Lower lobe of right lung (tissue), 2 donors: ENCODE data around the gene PTPN5. TPM values are rescaled to one million over a fixed set of nuclear protein-coding genes. Genes with fewer than 3 reads are reported as not detected.

Experiments used
- ATAC-seq, 2 donors: fragments of 200-7000 bp; cut with Tn5 transposase; one replicate each; pipeline ENCODE4 v1.9.1; 2020 to 2022; ENCODE audit warnings: mild to moderate bottlenecking in 2 of 2, moderate library complexity in 2 of 2
- DNase-seq: peaks from one replicate; pipeline ENCODE4 v3.0.0-alpha.2; 2020
- H3K27ac ChIP-seq: fragments of 200-600 bp; one replicate; pipeline ENCODE4 v1.8.0; 2022
- H3K27me3 ChIP-seq: fragments of 200-600 bp; one replicate; pipeline ENCODE4 v1.8.0; 2022; ENCODE audit warnings: low read depth
- H3K36me3 ChIP-seq: fragments of 200-600 bp; one replicate; pipeline ENCODE4 v1.8.0; 2022; ENCODE audit warnings: mild to moderate bottlenecking
- H3K4me1 ChIP-seq: fragments of 200-600 bp; one replicate; pipeline ENCODE4 v1.8.0; 2022
- H3K4me3 ChIP-seq: fragments of 200-600 bp; one replicate; pipeline ENCODE4 v1.8.0; 2022; ENCODE audit warnings: mild to moderate bottlenecking
- H3K9me3 ChIP-seq: fragments of 200-600 bp; one replicate; pipeline ENCODE4 v1.8.0; 2022
- intact Hi-C: fragments of 100-400 bp; cut with DNase I; formaldehyde crosslinking; loops from one replicate; pipeline ENCODE4 v1.11.0; 2022
- total RNA-seq: library from RNA; stranded (reverse); fragmentation: NEBNext Ultra II Directional; extraction: Animal tissue kit (Norgen Biotek cat#: 25700); gene quantifications from one replicate; pipeline ENCODE4 v1.2.1, GENCODE V29; 2021
- TF ChIP-seq, protein P1 (sequence below): fragments of 200-600 bp; IDR thresholded peaks from one replicate; pipeline ENCODE4 v1.8.0; 2022; ENCODE audit warnings: antibody characterized with exemption, mild to moderate bottlenecking
- donor health status: DM: no; HTN: yes; CAD: no; lungs with severe emphysema.

The PTPN5 gene
- total RNA-seq, 1 donor from 2014 or later = 0.80 TPM

- H3K9me3 ChIP-seq = no peaks in the 10 kb centered on the region
- H3K27ac ChIP-seq = no peak overlapping the region
- DNase-seq = no peak
These were observed 51.9 kb downstream of the PTPN5 start for GRCh38 chr11:18739685-18740084.

DNA sequence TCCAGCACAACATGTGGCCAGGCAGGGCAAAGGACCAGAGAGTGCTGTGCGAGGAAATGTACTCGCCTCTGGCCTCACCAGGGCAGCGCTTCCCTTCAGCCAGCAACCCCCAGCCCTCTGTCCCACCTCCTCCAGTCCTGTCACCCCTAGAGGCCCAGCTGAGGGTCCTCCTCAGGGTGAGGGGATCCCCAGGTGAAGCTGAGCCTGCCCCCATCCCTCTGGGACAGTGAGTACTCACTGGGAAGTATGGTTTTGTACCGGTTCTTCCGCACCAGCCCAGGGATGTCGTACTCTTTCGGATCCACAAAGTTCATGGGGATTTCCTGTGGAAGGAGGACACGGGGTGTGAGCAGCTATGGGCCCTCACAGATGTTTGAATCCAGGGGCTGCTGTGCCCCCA is 54.0 kb downstream of the PTPN5 start:
- TF ChIP-seq, protein P1, sequence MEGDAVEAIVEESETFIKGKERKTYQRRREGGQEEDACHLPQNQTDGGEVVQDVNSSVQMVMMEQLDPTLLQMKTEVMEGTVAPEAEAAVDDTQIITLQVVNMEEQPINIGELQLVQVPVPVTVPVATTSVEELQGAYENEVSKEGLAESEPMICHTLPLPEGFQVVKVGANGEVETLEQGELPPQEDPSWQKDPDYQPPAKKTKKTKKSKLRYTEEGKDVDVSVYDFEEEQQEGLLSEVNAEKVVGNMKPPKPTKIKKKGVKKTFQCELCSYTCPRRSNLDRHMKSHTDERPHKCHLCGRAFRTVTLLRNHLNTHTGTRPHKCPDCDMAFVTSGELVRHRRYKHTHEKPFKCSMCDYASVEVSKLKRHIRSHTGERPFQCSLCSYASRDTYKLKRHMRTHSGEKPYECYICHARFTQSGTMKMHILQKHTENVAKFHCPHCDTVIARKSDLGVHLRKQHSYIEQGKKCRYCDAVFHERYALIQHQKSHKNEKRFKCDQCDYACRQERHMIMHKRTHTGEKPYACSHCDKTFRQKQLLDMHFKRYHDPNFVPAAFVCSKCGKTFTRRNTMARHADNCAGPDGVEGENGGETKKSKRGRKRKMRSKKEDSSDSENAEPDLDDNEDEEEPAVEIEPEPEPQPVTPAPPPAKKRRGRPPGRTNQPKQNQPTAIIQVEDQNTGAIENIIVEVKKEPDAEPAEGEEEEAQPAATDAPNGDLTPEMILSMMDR = no peak
- intact Hi-C loops = no loop called here
- H3K27ac ChIP-seq = no peak overlapping the region
- no peaks in the 10 kb centered on the region for H3K9me3 ChIP-seq
- no peaks in the 10 kb centered on the region for H3K27me3 ChIP-seq
- H3K36me3 ChIP-seq = no peaks in the 10 kb centered on the region
- H3K4me3 ChIP-seq = no peak overlapping the region
- DNase-seq (no peak), ATAC-seq (no peak)
- no peaks in the 10 kb centered on the region for H3K4me1 ChIP-seq

More at GRCh38 chr11:18739685-18740084, 51.9 kb downstream of the PTPN5 start:
- no peaks in the 10 kb centered on the region for H3K36me3 ChIP-seq
- no peak overlapping the region for H3K4me3 ChIP-seq
- ATAC-seq = no peak
- H3K4me1 ChIP-seq = no peaks in the 10 kb centered on the region
- intact Hi-C loops = no loop called here
- H3K27me3 ChIP-seq = no peaks in the 10 kb centered on the region
- TF ChIP-seq, protein P1 = no peak

DNA sequence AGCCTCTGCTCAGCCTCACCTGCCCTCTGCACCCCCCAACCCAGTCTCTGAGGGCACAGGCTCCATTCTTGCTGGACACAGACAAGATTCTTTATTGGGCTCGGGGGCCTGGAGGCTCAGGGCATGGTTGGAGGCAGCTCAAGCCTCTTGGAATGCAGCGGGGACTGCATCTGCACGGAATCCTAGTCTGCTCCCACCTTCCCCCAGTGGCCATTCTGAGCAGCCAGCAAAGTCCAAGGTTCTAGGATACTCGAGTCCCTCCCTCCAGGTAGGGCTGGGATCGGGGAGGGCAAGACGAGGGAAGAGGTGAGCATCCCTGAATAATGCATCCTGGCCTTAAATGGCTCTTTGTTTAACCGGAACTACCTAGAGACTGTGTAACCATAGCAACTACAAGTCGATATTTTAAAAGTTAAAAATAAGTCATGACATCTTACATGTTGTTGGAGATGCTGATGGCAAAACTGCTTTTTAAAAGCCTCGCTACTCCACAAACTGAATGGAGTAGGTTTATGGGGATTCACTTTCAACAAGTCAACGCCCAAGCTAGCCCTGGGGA is 54.9 kb downstream of the PTPN5 start:
- H3K9me3 ChIP-seq = no peaks in the 10 kb centered on the region
- H3K27ac ChIP-seq = no peak overlapping the region
- intact Hi-C loops = no loop called here
- DNase-seq = no peak
- TF ChIP-seq, protein P1 = no peak
- H3K36me3 ChIP-seq = no peaks in the 10 kb centered on the region
- H3K4me1 ChIP-seq = no peaks in the 10 kb centered on the region
- no peak overlapping the region for H3K4me3 ChIP-seq
- H3K27me3 ChIP-seq = no peaks in the 10 kb centered on the region
- no peak for ATAC-seq

GRCh38 chr11:18733202-18733601 is 58.4 kb downstream of the PTPN5 start:
- intact Hi-C loops = no loop called here
- H3K9me3 ChIP-seq = no peaks in the 10 kb centered on the region

GRCh38 chr11:18731949-18732821 is 59.4 kb downstream of the PTPN5 start:
- DNase-seq = no peak

More at GRCh38 chr11:18733202-18733601, 58.4 kb downstream of the PTPN5 start:
- TF ChIP-seq, protein P1 = no peak
- Histone ChIP-seq H3K27ac (no peak overlapping the region), H3K27me3 (no peaks in the 10 kb centered on the region), H3K36me3 (no peaks in the 10 kb centered on the region), H3K4me1 (no peaks in the 10 kb centered on the region), H3K4me3 (no peak overlapping the region)
- no peak for DNase-seq
- no peak for ATAC-seq

More at GRCh38 chr11:18731949-18732821, 59.4 kb downstream of the PTPN5 start:
- TF ChIP-seq, protein P1 = peak; percentile 97
- Histone ChIP-seq H3K4me3 (no peak overlapping the region), H3K4me1 (peaks cover 7% of the 10 kb centered on the region), H3K9me3 (no peaks in the 10 kb centered on the region), H3K27ac (no peak overlapping the region), H3K27me3 (no peaks in the 10 kb centered on the region), H3K36me3 (no peaks in the 10 kb centered on the region)
- ATAC-seq = peak; percentile 52 to 59
- intact Hi-C loops = no loop called here
